ENCODE data around the gene IQCN.

The IQCN gene

GRCh38 chr19:18257503-18258470, 16.5 kb downstream of the IQCN start:
- H3K27ac ChIP-seq (ENCODE audit: low read length, poor library complexity, severe bottlenecking), result no peak overlapping the region
- 90% methylated on average over 55 of the region's 55 CpGs for WGBS
- H2BK12ac ChIP-seq (ENCODE audit: low read length in 2 of 2), result no peak overlapping the region
- H3K4me2 ChIP-seq (ENCODE audit: low read length, poor library complexity, severe bottlenecking), result no peak overlapping the region
- no peaks in the 10 kb centered on the region for H3K9me3 ChIP-seq (ENCODE audit: control insufficient read depth, low read length)
- no peaks in the 10 kb centered on the region for H3K4me1 ChIP-seq (ENCODE audit: control insufficient read depth, insufficient read depth, low read depth, low read length)
- H3K18ac ChIP-seq (ENCODE audit: low read depth in 1 of 2, low read length in 2 of 2), result no peak overlapping the region
- peaks cover 9 to 17% of the 10 kb centered on the region in 2 experiments for H3K36me3 ChIP-seq (ENCODE audit: control insufficient read depth in 1 of 2, insufficient read depth in 2 of 2, low read depth in 1 of 2, low read length in 2 of 2)
- H4K8ac ChIP-seq (ENCODE audit: low read length), result no peak overlapping the region
- no peak overlapping the region for H2BK120ac ChIP-seq (ENCODE audit: low read depth, low read length)
- H2BK15ac ChIP-seq (ENCODE audit: low read depth, poor library complexity, severe bottlenecking), result no peak overlapping the region
- no peak overlapping the region for H2AFZ ChIP-seq (ENCODE audit: low read depth, low read length)
- no peak overlapping the region for H3K4ac ChIP-seq (ENCODE audit: low read depth in 1 of 2, low read length in 2 of 2)
- no peak overlapping the region for H4K91ac ChIP-seq (ENCODE audit: low read length)
- no peak overlapping the region for H3K14ac ChIP-seq (ENCODE audit: low read length in 2 of 2)
- no peak overlapping the region for H2AK5ac ChIP-seq (ENCODE audit: low read length, severe bottlenecking)
- no peak overlapping the region for H3K4me3 ChIP-seq (ENCODE audit: insufficient read depth in 1 of 2, low read depth in 1 of 2, low read length in 2 of 2)
- peak; percentile 31 for DNase-seq
- peaks cover 9 to 22% of the 10 kb centered on the region in 2 experiments for H3K27me3 ChIP-seq (ENCODE audit: control insufficient read depth in 1 of 2, insufficient read depth in 1 of 2, low read length in 2 of 2)
- no peak overlapping the region for H3K9ac ChIP-seq (ENCODE audit: low read length)
- no peak overlapping the region for H3K23ac ChIP-seq (ENCODE audit: low read length in 2 of 2)
- no peak overlapping the region for H2BK5ac ChIP-seq (ENCODE audit: low read depth, low read length, poor library complexity, severe bottlenecking)
- no peaks in the 10 kb centered on the region for H3K79me1 ChIP-seq (replicated peaks; ENCODE audit: low read length, poor library complexity, severe bottlenecking)

- peaks cover 13 to 22% of the 10 kb centered on the region in 2 experiments for H3K27me3 ChIP-seq (ENCODE audit: control insufficient read depth in 1 of 2, insufficient read depth in 1 of 2, low read length in 2 of 2)
- H3K4me3 ChIP-seq (ENCODE audit: insufficient read depth in 1 of 2, low read depth in 1 of 2, low read length in 2 of 2), result no peak overlapping the region
- no peak overlapping the region for H3K18ac ChIP-seq (ENCODE audit: low read depth in 1 of 2, low read length in 2 of 2)
- H2AFZ ChIP-seq (ENCODE audit: low read depth, low read length), result no peak overlapping the region
- DNase-seq, result no peak
- peaks cover 0 to 10% of the 10 kb centered on the region in 2 experiments for H3K36me3 ChIP-seq (ENCODE audit: control insufficient read depth in 1 of 2, insufficient read depth in 2 of 2, low read depth in 1 of 2, low read length in 2 of 2)
- no peak overlapping the region for H3K14ac ChIP-seq (ENCODE audit: low read length in 2 of 2)
- H2BK120ac ChIP-seq (ENCODE audit: low read depth, low read length), result no peak overlapping the region
- no peaks in the 10 kb centered on the region for H3K9me3 ChIP-seq (ENCODE audit: control insufficient read depth, low read length)
- H4K91ac ChIP-seq (ENCODE audit: low read length), result no peak overlapping the region
- no peak overlapping the region for H2AK5ac ChIP-seq (ENCODE audit: low read length, severe bottlenecking)
- WGBS, result 21% methylated on average over 19 of the region's 24 CpGs
- H3K4me2 ChIP-seq (ENCODE audit: low read length, poor library complexity, severe bottlenecking), result no peak overlapping the region
- no peak overlapping the region for H2BK12ac ChIP-seq (ENCODE audit: low read length in 2 of 2)
- H3K4me1 ChIP-seq (ENCODE audit: control insufficient read depth, insufficient read depth, low read depth, low read length), result no peaks in the 10 kb centered on the region
- H3K79me1 ChIP-seq (replicated peaks; ENCODE audit: low read length, poor library complexity, severe bottlenecking), result no peaks in the 10 kb centered on the region
- H3K23ac ChIP-seq (ENCODE audit: low read length in 2 of 2), result no peak overlapping the region
- H3K27ac ChIP-seq (ENCODE audit: low read length, poor library complexity, severe bottlenecking), result no peak overlapping the region
- H2BK15ac ChIP-seq (ENCODE audit: low read depth, poor library complexity, severe bottlenecking), result no peak overlapping the region
- H3K4ac ChIP-seq (ENCODE audit: low read depth in 1 of 2, low read length in 2 of 2), result no peak overlapping the region
- H3K9ac ChIP-seq (ENCODE audit: low read length), result no peak overlapping the region
- H4K8ac ChIP-seq (ENCODE audit: low read length), result no peak overlapping the region
- no peak overlapping the region for H2BK5ac ChIP-seq (ENCODE audit: low read depth, low read length, poor library complexity, severe bottlenecking)
These were observed 19.4 kb downstream of the IQCN start for GRCh38 chr19:18254546-18255503.

- H3K4ac ChIP-seq (ENCODE audit: low read depth in 1 of 2, low read length in 2 of 2), result no peak overlapping the region
These were observed 20.5 kb downstream of the IQCN start for GRCh38 chr19:18253716-18254115.

More at GRCh38 chr19:18253716-18254115, 20.5 kb downstream of the IQCN start:
- Histone ChIP-seq H3K36me3 (ENCODE audit: control insufficient read depth in 1 of 2, insufficient read depth in 2 of 2, low read depth in 1 of 2, low read length in 2 of 2) (peaks cover 0 to 10% of the 10 kb centered on the region in 2 experiments), H2AFZ (ENCODE audit: low read depth, low read length) (no peak overlapping the region), H3K9me3 (ENCODE audit: control insufficient read depth, low read length) (no peaks in the 10 kb centered on the region), H2BK5ac (ENCODE audit: low read depth, low read length, poor library complexity, severe bottlenecking) (no peak overlapping the region), H3K9ac (ENCODE audit: low read length) (peak overlapping the region; percentile 17), H3K4me1 (ENCODE audit: control insufficient read depth, insufficient read depth, low read depth, low read length) (no peaks in the 10 kb centered on the region), H3K27me3 (ENCODE audit: control insufficient read depth in 1 of 2, insufficient read depth in 1 of 2, low read length in 2 of 2) (peaks cover 16 to 22% of the 10 kb centered on the region in 2 experiments), H2BK120ac (ENCODE audit: low read depth, low read length) (no peak overlapping the region), H3K27ac (ENCODE audit: low read length, poor library complexity, severe bottlenecking) (no peak overlapping the region), H4K91ac (ENCODE audit: low read length) (no peak overlapping the region), H3K4me3 (ENCODE audit: insufficient read depth in 1 of 2, low read depth in 1 of 2, low read length in 2 of 2) (no peak overlapping the region), H2BK15ac (ENCODE audit: low read depth, poor library complexity, severe bottlenecking) (no peak overlapping the region), H4K8ac (ENCODE audit: low read length) (no peak overlapping the region), H2BK12ac (ENCODE audit: low read length in 2 of 2) (no peak overlapping the region), H3K23ac (ENCODE audit: low read length in 2 of 2) (no peak overlapping the region), H3K14ac (ENCODE audit: low read length in 2 of 2) (no peak overlapping the region), H3K18ac (ENCODE audit: low read depth in 1 of 2, low read length in 2 of 2) (no peak overlapping the region), H2AK5ac (ENCODE audit: low read length, severe bottlenecking) (no peak overlapping the region), H3K4me2 (ENCODE audit: low read length, poor library complexity, severe bottlenecking) (no peak overlapping the region), H3K79me1 (replicated peaks; ENCODE audit: low read length, poor library complexity, severe bottlenecking) (no peaks in the 10 kb centered on the region)
- 58% methylated on average over 5 of the region's 5 CpGs for WGBS
- DNase-seq, result no peak

All from mesenchymal stem cell (in vitro differentiated cells and primary cell).